ENCODE results near the gene RPS15.

DNA sequence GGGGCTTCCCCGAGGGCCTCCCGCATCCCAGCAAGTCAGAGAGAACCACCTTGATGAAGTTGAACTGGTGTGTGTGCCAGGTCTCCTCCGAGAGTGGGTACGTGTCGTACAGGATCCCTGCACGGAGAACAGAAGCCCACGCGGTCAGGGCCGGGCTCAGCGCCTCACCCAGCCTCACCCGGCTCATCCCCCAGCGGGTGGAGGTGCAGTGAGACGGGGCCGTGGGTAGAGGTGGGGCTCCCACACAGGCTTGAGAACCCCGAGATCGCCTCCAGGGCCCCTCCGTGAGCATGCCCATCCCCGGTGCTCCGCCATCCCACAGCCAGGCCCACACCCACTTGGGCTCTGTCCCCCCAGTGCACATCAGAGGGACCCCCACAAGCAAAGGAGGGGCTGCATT lies 39.1 kb upstream of the RPS15 start:
- TF ChIP-seq ZNF274 (IDR thresholded peaks at IDR 0.05; ENCODE audit: borderline replicate concordance, low read depth, low read length) (no peak), POLR2A (conservative IDR thresholded peaks at IDR 0.05) (no peak), SMC3 (conservative IDR thresholded peaks at IDR 0.05; ENCODE audit: insufficient read depth, low read depth, low read length) (no peak), HDAC1 (IDR thresholded peaks at IDR 0.05) (no peak), ZNF444 (CRISPR knock-in tag; IDR thresholded peaks at IDR 0.05) (no peak), GABPA (tag; conservative IDR thresholded peaks at IDR 0.05; ENCODE audit: low read depth) (no peak), ZNF583 (CRISPR knock-in tag; IDR thresholded peaks at IDR 0.05) (no peak), ETS1 (conservative IDR thresholded peaks at IDR 0.05; ENCODE audit: control insufficient read depth, low read depth, low read length) (no peak), NFYB (IDR thresholded peaks at IDR 0.05; ENCODE audit: extremely low read depth, insufficient read length) (no peak), SMARCE1 (IDR thresholded peaks at IDR 0.05) (no peak), HDGF (IDR thresholded peaks at IDR 0.05) (no peak), BMI1 (IDR thresholded peaks at IDR 0.05; ENCODE audit: low read length) (no peak), ZFX (CRISPR knock-in tag; IDR thresholded peaks at IDR 0.05) (no peak), ZNF431 (CRISPR knock-in tag; IDR thresholded peaks at IDR 0.05) (no peak)

Measured in K562 (cell line).